HG03439 (cell line): ENCODE data around the gene VWA1.
"Not testable (repeated sequence)": the region's sequence is repeated elsewhere in the genome, so short reads cannot be mapped to it uniquely, and the experiment has no call there.

Source experiments
- ATAC-seq: cut with Tn5 transposase; IDR thresholded peaks from one replicate; pipeline ENCODE4 v1.9.1; 2021; ENCODE audit warnings: mild to moderate bottlenecking, moderate library complexity; ENCODE audit not compliant: unreplicated experiment

VWA1 gene

GRCh38 chr1:1422465-1423244 lies 12.8 kb upstream of the VWA1 start:
- no peak for ATAC-seq

GRCh38 chr1:1423245-1423597 lies 12.3 kb upstream of the VWA1 start:
- no peak for ATAC-seq

GRCh38 chr1:1424707-1425106 lies 10.8 kb upstream of the VWA1 start:
- no peak for ATAC-seq

- no peak for ATAC-seq
Measured at GRCh38 chr1:1425426-1425752, 10.1 kb upstream of the VWA1 start.

- no peak for ATAC-seq
Measured at GRCh38 chr1:1425753-1426495, 9.6 kb upstream of the VWA1 start.

GRCh38 chr1:1426496-1427105 lies 8.9 kb upstream of the VWA1 start:
- ATAC-seq: no peak

GRCh38 chr1:1427106-1427819 lies 8.2 kb upstream of the VWA1 start:
- no peak for ATAC-seq

GRCh38 chr1:1427820-1428148 lies 7.7 kb upstream of the VWA1 start:
- ATAC-seq: no peak

GRCh38 chr1:1428174-1428573 lies 7.3 kb upstream of the VWA1 start:
- ATAC-seq: no peak

- not testable (repeated sequence) for ATAC-seq
Measured at GRCh38 chr1:1428967-1429366, 6.5 kb upstream of the VWA1 start.

GRCh38 chr1:1429671-1430073 lies 5.8 kb upstream of the VWA1 start:
- no peak for ATAC-seq

GRCh38 chr1:1430114-1430982 lies 5.1 kb upstream of the VWA1 start:
- ATAC-seq: no peak

GRCh38 chr1:1430992-1431844 lies 4.3 kb upstream of the VWA1 start:
- no peak for ATAC-seq

GRCh38 chr1:1431845-1432273 lies 3.6 kb upstream of the VWA1 start:
- no peak for ATAC-seq

- ATAC-seq: no peak
Measured at GRCh38 chr1:1432274-1432950, 3.1 kb upstream of the VWA1 start.

- no peak for ATAC-seq
Measured at GRCh38 chr1:1432951-1433803, 2.3 kb upstream of the VWA1 start.

- ATAC-seq: no peak
Measured at GRCh38 chr1:1433804-1434130, 1.7 kb upstream of the VWA1 start.

- no peak for ATAC-seq
Measured at GRCh38 chr1:1434131-1434823, 1.2 kb upstream of the VWA1 start.
